Gastroesophageal sphincter (tissue), 3 donors: ENCODE results near the gene NOX5.

ENCODE experiments used
- EP300 ChIP-seq: sonication (generic); formaldehyde crosslinking; IDR thresholded peaks from one replicate; pipeline ENCODE4 v1.6.1; 2017; ENCODE audit warnings: antibody characterized with exemption, mild to moderate bottlenecking
- POLR2A ChIP-seq, 2 donors: fragments of 450-650 bp; IDR thresholded peaks; one replicate each; pipeline ENCODE4 v1.6.1; 2017; ENCODE audit warnings: antibody characterized with exemption in 2 of 2, mild to moderate bottlenecking in 2 of 2, moderate library complexity in 1 of 2
- POLR2AphosphoS5 ChIP-seq: sonication (generic); formaldehyde crosslinking; IDR thresholded peaks from one replicate; pipeline ENCODE4 v1.6.1; 2017; ENCODE audit warnings: antibody characterized with exemption
- TF ChIP-seq, protein P1 (sequence below), 4 experiments: fragments of 200-600 bp in 2 of 4; fragments of 450-650 bp in 2 of 4; sonication (generic) in 1 of 4; IDR thresholded peaks; one replicate each; pipeline ENCODE4 v1.5.1; 2017 to 2019; ENCODE audit warnings: antibody characterized with exemption in 4 of 4, mild to moderate bottlenecking in 2 of 4, moderate library complexity in 2 of 4

DNA sequence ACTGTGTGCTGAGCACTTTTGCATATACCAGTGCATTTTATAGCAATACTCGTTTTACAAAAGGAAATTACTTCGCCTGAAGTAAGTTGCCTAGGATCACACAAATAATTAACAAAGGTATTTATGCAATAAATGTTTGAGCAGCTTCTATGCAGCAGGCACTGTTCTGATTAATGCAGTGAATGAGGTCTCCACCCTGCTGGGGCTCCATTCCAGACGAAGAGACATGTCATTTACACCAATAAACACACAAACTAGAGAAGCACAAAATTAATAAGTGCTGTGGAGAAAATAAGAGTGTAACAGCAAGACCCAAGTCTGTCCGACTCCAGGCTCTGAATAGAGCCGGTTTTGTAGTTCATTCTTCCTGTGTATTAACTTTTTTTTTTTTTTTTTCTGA, 17.5 kb downstream of the NOX5 start:
- TF ChIP-seq, protein P1, sequence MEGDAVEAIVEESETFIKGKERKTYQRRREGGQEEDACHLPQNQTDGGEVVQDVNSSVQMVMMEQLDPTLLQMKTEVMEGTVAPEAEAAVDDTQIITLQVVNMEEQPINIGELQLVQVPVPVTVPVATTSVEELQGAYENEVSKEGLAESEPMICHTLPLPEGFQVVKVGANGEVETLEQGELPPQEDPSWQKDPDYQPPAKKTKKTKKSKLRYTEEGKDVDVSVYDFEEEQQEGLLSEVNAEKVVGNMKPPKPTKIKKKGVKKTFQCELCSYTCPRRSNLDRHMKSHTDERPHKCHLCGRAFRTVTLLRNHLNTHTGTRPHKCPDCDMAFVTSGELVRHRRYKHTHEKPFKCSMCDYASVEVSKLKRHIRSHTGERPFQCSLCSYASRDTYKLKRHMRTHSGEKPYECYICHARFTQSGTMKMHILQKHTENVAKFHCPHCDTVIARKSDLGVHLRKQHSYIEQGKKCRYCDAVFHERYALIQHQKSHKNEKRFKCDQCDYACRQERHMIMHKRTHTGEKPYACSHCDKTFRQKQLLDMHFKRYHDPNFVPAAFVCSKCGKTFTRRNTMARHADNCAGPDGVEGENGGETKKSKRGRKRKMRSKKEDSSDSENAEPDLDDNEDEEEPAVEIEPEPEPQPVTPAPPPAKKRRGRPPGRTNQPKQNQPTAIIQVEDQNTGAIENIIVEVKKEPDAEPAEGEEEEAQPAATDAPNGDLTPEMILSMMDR (IDR thresholded peaks at IDR 0.05): no peak
- TF ChIP-seq EP300 (no peak), POLR2A (IDR thresholded peaks at IDR 0.05) (no peak), POLR2AphosphoS5 (no peak)
